ENCODE data around the gene ALG14.

The ALG14 gene

DNA sequence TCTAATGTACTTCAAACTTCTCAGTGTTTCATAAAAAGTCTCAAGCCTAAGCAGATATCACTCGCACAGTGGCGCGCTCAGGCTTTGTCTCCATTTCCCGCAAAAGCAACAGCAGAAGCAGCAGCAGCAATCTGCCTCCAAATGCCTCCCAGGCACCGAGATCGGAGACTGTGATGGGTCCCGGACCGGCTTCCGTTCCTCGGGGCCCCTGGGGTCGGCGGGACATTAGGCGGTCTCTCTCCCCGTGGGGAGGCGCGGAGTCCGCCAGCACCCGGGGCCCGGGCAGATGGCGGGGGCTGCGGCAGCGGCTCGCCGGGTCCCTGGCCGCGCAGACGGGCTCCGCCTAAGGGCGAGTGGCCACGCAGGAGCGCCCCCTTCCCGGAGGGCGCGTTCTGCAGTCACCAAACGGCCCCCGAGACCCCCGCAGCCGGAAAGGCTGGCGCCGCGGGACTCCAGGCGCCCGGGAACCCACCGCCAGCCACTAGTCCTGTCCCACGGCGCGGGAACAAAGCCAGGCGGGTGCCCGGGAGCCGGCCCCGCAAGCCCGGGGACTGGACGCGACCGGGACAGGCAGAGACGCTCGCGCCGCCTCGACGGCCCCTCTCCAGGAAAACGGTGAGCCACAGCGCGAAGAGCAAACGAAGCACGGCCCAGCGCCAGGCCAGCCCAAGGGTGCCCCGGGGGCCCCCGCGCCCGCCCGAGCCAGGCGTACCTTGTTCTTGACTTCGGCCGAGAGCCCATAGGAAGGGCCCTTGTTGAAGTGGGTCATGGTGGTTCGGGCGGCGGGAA, 146.4 kb downstream of the ALG14 start:
- peak; percentile 3 for DNase-seq

DNA sequence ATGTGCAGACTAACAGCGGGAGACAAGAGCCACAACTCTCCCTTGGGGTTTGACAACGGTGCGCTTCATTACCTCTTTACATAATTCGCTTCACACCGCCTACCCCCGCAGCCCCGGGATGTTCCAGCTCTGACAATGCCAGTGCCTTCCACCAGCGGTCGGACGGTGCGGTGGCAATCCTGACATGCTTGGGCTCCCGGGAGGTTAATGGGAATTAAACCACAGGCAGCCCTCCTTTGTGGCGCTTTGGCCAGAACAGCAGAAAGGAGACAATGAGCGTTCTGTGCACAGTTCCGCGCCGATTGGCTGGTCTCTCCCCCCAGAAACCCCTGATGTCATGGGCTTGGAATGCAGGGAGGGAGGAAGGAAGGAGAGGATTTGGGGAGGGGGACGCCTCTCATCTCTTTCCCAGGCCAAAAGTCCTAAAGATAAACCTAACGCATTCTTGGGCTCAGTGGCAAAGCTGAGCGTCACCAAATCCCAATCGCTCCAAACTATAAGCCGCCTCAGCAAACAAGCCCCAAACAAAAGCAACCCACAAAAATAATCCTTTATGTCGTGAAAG, 147.1 kb downstream of the ALG14 start:
- DNase-seq = no peak

DNA sequence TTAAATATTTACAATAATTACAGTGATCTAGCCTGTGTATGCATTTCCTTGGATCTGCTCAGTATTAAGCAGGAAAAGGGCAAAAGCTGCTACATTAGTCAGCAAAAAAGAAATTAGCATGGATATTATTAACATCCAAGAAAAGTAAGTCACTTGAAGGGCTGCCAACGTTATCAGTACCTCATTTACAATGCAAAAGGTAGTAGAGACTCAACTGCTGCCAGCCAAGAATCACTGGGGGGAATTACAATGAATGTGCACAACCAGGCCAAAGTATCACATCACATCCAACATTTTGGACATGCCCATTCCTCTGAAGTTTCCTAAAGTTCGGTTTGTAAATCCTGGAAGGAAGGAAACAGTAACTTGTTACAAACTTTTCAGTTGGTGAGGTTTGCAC, 147.7 kb downstream of the ALG14 start:
- DNase-seq = no peak

All from T-helper 9 cell (primary cell).